Measurements from ENCODE around the gene RFTN1.
"Not testable (repeated sequence)": the region's sequence is repeated elsewhere in the genome, so short reads cannot be mapped to it uniquely, and the experiment has no call there.

Gene RFTN1

GRCh38 chr3:16506451-16506850 lies 7.0 kb downstream of the RFTN1 start:
- no peak for DNase-seq

DNA sequence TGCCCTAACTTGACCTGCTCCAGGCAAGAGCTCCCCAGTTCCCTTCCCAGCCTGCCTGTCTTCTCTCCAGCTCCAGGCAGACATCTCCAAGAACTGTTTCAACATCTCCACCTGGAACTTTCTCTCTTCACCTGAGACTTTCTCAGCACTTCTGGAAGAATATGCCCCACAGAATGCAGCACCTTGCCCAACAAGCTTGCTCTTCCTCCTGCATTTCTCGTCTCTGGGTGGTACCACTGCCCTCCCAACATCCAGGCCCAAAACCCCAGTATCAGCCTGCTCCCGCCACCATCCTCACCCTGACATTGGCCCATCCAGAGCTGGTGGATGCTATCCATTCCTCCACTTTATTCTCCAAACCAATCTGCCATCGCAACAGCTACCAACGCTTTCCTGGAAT lies 8.8 kb downstream of the RFTN1 start:
- no peak for DNase-seq

GRCh38 chr3:16504242-16504641 lies 9.3 kb downstream of the RFTN1 start:
- DNase-seq, result no peak

GRCh38 chr3:16503191-16503776 lies 10.2 kb downstream of the RFTN1 start:
- no peak for DNase-seq

- no peak for DNase-seq
These were observed 11.1 kb downstream of the RFTN1 start for GRCh38 chr3:16502347-16502908.

DNA sequence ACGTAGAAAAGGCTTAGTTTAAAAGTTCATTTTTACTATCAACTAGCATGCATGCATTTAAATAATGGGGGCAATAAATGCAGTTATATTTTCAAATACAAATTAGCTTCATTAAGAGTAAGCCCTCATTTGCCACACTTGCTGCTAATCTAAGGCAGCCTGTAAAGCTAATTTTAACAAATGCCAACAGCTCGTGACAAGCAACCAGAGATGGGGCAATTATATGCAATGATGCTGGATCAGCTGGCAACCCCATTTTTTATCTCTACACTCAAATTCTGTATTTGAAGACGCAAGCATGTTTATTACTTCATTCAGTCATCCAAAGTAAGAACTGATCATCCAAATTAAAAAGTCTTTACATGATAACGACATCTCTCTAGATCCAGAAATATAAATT lies 12.1 kb downstream of the RFTN1 start:
- no peak for DNase-seq

GRCh38 chr3:16500911-16501310 lies 12.6 kb downstream of the RFTN1 start:
- no peak for DNase-seq

DNA sequence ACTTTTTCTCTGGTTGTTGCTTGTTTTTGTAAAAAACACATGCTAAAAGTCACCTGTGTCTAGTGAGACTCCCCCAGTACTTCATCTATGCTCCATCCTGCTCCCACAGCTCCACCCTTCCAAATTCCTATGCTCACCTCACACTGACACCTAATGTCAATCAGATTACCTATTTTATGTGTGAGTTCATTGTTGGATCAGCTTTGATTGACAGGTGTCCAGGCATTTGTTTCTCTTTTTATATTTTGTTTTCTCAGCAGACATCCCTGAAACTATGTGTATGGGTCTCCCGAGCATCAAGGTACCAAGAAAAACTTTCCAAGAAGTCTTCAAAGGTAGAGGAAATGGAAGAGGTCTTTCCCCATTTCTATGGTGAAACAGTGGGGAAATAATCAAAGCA lies 13.4 kb downstream of the RFTN1 start:
- no peak for DNase-seq

GRCh38 chr3:16499351-16499750 lies 14.1 kb downstream of the RFTN1 start:
- DNase-seq, result no peak

DNA sequence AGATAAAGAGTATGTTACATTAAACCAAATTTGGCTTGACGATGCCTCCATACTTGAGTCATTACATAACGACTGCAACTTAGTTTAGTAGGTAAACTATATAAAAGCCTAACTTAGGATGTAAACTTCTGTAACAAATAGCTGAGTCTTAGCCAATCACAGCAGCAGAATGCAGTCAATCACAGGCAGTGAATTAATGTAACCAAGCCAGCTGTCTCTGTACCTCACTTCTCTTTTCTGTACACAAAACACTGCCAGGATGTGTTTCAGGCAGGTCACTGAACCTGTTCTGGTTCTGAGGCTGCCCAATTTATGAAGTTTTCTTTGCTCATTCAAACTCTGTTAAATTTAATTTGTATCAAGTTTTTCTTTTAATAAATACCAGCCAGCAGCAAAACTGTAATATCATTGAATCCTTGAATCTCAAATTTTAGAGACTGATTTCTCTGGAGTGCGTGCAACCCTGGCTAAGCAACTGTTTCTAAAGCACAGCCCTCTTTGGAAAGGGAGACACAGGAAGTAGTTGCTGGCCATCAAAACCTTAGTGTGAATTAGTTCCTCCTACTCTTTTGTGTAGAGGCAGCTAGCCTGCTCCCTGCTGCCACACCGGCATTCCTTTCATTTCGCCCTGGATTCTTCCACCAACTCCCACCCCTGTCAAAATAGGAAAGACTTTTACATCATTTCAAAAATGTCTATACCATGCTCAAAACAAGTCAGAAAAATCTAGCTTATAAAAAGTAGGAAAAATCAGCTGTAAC lies 15.2 kb downstream of the RFTN1 start:
- DNase-seq, result no peak

DNA sequence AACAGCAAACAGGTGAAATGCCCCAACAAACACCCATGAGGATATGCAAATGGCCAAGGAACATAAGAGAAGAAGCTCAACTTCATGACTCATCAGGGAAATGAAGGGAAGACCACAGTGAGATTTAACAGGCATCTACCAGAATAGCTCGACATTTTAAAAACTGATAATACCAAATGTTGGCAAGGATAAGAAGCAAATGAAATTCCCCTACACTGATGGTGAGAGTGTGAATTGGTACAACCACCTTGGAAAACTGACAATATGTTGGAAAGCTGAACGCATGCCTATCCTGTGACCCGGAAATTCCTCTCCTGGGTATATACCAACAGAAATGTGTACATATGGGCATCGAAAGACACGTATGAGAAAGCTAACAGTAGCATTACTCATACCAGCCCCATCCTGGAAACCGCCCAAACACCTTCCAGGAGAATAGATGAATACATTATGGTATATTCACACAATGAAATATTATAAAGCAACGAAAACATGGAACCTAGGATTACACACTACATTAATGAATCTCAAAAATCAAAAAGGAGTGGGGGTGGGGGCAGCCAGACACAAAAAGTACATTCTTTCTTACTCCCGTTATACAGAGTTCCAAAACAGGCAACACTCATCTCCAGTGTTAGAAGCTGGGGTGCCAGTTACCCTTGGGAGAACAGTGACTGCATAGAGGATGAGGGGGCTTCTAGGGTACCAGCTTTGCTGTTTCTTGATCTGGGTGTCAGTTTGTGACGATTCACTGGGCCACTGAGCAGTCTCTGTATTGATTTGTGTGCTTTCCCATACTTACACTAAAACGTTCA lies 16.9 kb downstream of the RFTN1 start:
- no peak for DNase-seq

GRCh38 chr3:16496008-16496407 lies 17.5 kb downstream of the RFTN1 start:
- DNase-seq, result no peak

- no peak for DNase-seq
These were observed 18.6 kb downstream of the RFTN1 start for GRCh38 chr3:16494814-16495431.

DNA sequence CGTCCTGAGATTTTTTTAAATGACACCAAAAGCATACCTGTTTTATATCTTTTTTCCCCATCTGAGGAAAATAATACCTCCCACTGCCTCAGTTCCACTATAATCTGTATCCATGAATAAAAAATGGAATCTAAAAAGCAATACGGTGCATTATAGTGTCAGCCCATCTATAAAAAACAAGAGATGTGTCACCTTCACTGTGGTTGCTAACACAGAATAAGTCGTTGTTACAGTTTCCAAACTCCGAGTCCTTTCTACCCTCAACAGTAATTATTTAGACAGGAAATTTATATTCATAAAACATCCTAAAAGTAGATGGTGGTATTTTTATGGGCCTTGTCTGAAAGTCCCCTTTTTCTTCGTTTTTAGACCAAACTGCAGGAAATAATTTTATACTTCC lies 19.4 kb downstream of the RFTN1 start:
- DNase-seq, result no peak

- DNase-seq, result no peak
These were observed 23.4 kb downstream of the RFTN1 start for GRCh38 chr3:16490062-16490619.

DNA sequence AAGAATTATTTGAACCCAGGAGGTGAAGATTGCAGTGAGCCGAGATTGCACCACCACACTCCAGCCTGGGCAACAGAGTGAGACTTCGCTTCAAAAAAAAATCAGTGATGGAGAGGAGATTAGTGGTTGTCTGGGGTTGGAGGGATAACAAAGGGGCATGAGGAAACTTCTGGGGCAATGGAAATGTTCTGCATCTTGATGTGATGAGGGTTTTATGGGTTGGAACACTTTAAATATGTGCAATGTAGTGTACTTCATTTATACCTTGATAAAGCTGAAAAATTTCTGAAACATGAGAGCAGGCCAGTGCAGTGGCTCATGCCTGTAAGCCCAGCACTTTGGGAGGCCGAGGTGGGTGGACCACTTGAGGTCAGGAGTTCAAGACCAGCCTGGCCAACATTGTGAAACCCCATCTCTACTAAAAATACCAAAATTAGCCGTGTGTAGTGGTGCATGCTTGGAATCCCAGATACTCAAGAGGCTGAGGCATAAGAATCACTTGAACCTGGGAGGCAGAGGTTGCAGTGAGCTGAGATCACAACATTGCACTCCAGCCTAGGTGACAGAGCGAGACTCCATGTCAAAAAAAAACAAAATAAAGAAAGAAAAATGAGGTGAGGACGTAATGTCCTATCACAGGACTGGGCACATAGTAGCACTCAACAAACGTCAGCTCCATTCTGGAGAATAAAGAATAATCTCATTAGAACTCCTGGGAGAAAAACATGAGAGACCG lies 24.0 kb downstream of the RFTN1 start:
- not testable (repeated sequence) for DNase-seq

DNA sequence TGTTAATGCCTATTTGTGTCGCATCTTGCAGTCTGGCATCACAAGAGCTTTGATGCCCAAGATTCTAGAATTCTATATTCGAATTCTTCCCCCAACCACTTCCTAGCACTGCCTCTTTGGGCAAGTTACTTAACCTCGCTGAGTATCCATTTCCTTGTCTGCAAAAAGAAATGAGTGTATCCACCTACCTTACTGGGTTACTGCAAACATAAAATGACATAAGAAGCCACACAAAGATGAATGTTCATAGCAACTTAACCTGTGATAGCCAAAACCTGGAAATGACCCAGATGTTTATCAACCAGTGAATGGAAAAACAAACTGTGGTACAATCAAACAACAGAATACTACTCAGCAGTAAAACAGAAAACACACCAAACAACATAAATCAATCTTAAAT lies 24.9 kb downstream of the RFTN1 start:
- DNase-seq, result no peak

DNA sequence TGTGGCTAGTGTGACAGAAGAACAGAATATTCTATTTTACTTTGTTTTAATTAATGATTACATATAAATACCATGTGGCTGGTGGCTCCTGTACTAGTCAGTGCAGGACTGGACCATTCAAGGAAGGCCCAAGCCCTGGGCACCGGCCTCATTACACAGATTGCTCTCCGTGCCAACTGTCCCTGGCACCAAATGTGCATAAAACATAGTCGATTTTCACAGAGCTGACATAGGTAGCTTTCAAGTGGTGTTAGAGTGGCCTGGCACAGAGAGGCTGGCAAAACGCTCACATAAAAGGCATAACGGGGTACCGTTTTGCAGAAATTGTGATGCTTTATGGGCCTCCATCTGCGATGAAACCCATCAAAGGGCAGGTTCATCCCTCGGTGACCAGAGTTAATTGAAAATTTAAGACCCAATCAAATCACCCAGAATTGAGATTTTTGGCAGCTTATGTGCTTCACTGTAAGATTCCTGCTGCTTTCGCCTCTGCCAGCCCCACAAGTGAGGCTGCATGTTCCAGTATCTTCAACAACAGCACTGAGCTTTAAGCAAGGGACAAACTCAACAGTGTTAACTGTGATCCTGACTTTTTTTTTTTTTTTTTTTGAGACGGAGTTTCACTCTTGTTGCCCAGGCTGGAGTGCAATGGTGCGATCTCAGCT lies 25.9 kb downstream of the RFTN1 start:
- DNase-seq, result no peak

GRCh38 chr3:16486951-16487480 lies 26.5 kb downstream of the RFTN1 start:
- DNase-seq, result no peak

GRCh38 chr3:16486201-16486600 lies 27.3 kb downstream of the RFTN1 start:
- no peak for DNase-seq

- DNase-seq, result no peak
These were observed 28.0 kb downstream of the RFTN1 start for GRCh38 chr3:16485395-16485992.
